ENCODE results near the gene ROGDI.
"Not testable (repeated sequence)": the region's sequence is repeated elsewhere in the genome, so short reads cannot be mapped to it uniquely, and the experiment has no call there.

ROGDI gene

DNA sequence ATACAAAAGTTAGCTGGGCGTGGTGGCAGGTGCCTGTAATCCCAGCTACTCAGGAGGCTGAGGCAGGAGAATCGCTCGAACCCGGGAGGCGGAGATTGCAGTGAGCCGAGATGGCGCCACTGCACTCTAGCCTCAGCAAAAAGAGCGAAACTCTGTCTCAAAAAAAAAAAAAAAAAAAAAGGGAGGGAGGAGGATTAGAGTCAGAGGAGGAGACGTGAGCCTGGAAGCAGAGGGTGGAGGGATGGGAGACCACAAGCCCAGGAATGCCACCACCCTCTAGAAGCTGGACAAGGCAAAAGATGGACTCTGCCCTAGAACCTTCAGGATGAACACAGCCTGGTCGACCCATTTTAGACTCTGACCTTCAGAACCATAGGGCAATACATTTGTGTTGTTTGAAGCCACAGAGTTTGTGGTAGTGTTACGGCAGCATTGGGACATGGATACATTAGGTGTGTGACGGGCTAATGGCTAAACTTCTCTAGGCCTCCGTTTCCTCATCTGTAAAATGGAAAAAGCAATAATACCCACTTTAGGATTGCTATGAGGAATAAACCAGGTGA lies 9.4 kb downstream of the ROGDI start:
- DNase-seq (ENCODE audit: low read depth in 1 of 2, low spot score in 1 of 2), result no peak

DNA sequence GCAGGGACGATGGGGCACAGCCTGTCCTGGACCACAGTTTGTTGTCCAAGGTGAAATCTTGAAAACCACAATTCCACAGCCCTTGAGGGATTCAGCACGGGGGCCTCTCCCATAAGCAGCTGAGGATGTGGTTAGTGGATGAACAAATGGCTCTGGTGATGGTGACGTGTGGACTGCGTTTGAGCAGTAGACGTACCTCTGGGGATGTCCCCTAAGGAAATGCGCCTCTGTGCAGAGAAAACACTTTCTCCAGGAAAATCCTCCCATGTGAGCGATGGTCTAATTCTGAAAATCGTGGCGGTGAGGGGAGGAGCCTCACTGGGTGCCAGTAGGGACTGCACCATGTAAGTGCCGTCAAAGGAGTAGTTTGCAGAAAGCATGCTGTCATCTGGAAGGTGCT lies 11.6 kb downstream of the ROGDI start:
- no peak for DNase-seq (ENCODE audit: low read depth in 1 of 2, low spot score in 1 of 2)

DNA sequence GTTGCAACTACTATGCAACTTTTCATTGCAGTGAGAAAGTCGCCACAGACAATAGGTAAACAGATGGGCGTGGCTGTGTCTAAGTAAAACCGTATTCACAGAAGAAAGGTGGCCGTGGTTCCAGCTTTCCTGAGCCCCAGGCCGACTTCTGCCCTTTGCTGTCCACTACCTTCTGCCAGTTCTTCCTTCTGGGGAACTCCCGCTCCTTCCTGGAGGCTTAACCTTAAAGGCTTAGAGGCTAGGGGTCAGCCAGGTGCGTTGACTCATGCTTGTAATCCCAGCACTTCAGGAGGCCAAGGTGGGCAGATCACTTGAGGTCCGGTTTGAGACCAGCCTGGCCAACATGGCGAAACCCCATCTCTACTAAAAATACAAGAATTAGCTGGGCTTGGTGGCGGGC lies 12.2 kb downstream of the ROGDI start:
- DNase-seq (ENCODE audit: low read depth in 1 of 2, low spot score in 1 of 2), result no peak

DNA sequence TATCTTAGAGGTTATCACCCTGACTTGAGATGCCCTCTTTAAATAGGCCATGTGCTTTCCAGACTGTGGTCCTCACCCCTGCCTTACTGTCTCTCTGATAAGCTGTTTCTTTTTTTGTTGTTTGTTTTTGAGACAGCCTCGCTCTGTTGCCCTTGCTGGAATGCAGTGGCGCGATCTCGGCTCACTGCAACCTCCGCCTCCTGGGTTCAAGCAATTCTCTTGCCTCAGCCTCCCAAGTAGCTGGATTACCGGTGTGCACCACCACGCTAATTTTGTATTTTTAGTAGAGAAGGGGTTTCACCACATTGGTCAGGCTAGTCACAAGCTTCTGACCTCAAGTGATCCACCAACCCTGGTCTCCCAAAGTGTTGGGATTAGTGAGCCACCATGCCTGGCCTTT lies 13.5 kb downstream of the ROGDI start:
- DNase-seq (ENCODE audit: low read depth in 1 of 2, low spot score in 1 of 2), result no peak

DNA sequence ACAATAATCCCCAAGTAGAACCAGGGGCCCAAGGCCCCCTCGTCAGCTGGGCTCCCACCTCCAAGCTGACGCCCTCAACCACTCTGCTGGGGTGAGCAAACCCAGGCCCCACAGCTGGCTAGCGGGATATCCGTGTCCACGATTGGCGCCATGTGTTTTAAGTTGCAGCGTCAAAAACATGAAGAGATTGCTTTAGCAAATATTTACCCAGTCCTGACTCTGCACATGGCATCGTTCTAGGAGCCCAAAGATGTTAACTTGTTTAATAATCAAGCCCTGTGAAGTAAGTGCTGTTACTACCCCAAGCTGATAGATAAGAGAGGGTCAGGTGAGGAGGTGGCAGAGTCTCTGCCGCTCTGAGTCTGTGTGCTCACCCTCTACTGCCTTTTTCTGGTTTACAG lies 13.9 kb downstream of the ROGDI start:
- DNase-seq (ENCODE audit: low read depth in 1 of 2, low spot score in 1 of 2), result no peak

DNA sequence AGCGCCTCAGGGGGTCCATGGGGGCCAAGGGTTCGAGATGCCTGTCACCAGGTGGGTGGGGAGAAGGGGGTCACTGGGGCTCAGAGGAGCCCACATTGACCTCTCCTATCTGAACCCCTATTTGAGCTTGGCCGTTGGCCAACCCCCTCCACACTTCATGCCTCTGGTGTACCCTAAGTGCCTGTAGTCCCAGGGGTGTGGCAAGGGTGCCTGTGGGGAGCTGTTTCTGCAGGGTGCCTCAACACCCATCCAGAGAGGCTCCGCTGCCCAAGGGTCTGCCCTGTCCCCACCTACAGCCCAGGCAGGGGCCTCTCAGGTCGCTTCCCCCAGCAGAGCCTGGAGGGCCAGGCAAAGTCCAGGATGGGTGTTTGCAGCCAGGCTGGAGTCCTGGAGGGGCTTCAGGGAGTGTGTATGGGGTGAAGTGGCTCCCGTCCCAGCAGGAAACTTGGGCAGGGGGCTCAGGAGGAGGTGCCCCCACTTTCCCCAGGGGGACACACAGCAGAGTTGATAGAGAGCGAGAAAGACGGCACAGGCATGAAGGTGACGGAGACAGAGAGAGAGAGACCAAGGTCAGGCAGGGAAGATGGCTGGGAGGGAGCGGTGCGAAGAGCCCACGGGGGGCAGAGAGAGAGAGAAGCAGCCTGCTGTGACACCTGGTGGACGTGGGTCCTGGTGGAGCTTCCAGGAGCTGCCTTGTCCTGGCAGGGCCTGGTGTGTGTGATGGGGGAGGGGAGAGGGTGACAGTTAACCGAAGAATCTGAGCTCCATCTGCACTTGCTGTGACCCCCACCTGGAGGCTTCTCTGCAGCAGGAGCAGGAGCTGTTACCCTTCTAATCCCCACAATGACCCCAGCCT lies 14.6 kb downstream of the ROGDI start, which contains the start of gene SEPTIN12:
TSS of gene SEPTIN12 (minus strand) at position 719 of the 856 bp plus-strand sequence. CDS start at position 19, 700 bp downstream.
- DNase-seq (ENCODE audit: low read depth in 1 of 2, low spot score in 1 of 2), result no peak

DNA sequence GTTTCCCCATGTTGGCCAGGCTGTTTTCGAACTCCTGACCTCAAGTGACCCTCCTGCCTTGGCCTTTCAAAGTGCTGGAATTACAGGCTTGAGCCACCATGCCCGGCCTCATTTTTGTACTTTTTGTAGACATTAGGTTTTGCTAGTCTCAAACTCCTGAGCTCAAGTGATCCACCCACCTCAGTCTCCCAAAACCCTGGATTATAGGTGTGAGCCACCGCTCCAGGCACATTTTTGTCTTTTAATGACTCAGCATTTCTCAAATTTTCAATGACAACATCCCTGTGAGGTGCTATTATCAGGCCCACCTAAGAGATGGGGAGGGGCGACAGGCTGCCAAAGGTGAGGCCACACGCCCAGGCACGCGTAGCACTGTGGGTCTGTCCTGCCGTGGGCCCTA lies 15.4 kb downstream of the ROGDI start:
- no peak for DNase-seq (ENCODE audit: low read depth in 1 of 2, low spot score in 1 of 2)

DNA sequence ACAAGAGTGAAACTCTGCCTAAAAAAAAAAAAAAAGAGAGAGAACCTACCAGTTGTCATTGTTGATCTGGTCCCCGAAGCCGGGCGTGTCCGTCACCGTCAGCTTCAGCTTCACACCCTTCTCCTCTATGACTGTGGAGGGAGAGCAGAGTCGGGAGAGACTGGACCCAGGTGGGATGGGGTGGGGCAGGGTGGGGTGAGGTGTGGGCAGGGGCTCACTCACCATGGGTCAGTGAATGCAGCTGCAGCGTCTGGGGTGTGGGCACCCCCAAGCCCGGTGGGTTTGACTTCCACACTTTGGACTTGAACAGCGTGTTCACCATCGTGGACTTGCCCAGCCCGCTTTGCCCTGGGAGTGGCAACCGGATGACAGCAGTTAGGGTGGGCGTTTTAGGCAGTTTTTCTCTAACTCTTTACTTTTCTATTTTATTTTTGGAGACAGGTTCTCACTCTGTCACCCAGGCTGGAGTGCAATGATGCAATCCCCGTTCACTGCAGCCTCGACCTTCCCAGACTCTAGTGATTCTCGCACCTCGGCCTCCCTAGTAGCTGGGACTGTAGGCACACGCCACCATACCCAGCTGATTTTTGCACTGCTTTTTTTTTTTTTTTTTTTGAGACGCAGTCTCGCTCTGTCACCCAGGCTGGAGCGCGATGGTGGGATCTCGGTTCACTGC lies 16.5 kb downstream of the ROGDI start:
- no peak for DNase-seq (ENCODE audit: low read depth in 1 of 2, low spot score in 1 of 2)

DNA sequence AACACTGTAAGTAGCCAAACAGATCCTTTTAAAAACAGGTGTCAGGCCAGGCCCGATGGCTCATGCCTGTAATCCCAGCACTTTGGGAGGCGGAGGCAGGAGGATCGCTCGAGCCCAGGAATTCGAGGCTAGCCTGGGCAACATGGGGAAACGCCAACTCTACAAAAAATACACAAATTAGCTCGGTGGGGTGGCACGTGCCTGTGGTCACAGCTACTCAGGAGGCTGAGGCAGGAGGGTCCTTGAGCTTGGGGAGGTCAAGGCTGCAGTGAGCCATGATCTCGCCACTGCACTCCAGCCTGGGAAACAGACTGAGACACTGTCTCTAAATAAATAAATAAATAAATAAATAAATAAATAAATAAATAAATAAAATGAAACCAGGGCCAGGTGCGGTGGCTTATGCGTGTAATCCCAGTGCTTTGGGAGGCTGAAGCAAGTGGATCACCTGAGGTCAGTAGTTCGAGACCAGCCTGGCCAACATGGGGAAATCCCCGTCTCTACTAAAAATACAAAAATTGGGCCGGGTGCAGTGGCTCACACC lies 17.9 kb downstream of the ROGDI start:
- DNase-seq (ENCODE audit: low read depth in 1 of 2, low spot score in 1 of 2), result not testable (repeated sequence)

DNA sequence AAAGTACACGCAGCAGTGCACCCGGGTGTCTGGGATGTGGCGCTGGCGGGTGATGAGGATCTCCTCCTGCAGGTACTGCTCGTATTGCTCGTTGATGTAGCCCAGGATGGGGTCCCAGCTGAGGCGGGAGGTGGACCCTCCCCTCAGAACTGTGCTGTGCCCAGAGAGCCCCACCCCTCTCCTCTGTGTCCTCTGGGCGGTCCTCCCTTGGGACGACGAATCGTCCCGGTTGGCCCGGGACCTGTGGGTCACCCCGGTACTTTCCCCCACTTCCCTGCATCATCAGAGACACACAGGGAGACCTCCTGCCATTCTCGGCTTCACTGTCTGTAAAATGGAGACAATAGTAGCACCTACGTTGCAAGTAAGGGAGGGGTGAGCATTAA lies 18.5 kb downstream of the ROGDI start:
- no peak for DNase-seq (ENCODE audit: low read depth in 1 of 2, low spot score in 1 of 2)

DNA sequence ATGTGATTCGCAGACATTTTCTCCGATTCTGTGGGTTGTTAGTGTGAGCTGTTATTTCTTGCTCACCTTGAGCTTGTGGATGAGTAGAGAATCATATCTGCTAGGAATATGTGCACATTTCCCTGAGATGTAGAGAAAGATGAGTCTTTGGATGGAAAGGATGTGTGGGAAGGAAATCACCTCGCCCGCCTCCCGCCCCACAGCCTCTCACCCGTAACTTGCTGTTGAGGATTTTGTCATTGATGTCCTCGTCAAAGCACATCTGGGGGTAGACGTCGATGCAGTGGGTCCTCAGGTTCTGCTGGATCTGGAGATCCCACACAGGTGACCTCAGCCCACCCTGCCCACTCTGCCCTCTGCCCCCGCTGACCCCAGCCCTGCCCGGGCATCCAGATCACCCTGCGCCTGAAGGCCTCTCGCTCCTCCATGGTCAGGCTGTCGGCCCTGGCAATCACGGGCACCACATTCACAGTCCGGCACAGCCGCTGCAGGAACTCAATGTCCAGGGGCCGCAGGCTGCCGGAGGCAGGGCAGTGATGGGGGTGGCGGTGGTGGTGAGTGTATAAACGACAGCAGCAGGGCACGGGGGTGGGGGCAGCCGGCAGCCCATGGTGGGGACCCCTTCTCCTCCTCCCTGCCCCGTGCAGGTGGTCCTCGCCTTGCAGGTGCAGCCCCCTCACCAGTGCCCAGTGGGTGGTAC lies 19.0 kb downstream of the ROGDI start:
- DNase-seq (ENCODE audit: low read depth in 1 of 2, low spot score in 1 of 2), result no peak

DNA sequence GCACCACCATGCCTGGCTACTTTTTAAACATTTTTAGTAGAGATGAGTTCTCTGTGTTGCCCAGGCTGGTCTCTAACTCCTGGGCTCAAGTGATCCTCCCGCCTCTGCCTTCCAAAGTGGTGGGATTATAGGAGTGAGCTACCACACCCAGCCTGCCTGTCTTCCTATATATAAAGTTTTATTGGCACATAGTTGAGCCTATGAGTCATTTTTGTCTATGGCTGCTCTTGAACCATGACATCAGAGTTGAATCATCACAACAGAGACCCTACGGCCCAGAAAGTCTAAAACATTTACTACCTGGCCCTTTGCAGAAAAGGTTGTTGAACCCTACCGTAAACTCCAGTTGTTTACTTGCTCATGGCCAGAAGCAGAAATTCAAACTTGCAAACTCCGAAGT lies 22.2 kb downstream of the ROGDI start:
- DNase-seq (ENCODE audit: low read depth in 1 of 2, low spot score in 1 of 2), result no peak

DNA sequence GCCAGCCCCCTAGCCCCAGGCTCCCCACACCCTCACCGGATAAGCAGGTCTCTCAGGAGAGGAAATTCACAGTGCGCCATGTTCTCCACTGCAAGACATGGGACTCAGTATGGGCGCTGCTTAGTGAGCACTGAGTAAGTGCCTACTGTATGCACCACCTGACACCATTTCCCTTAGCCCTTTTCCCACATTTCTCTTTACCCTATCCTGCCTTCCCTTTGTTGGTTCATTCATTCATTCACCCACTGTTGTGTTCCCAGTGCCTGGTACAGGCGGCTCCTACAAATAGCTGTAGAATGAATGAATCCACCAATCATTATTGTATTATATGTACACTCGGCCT lies 24.4 kb downstream of the ROGDI start:
- no peak for DNase-seq (ENCODE audit: low read depth in 1 of 2, low spot score in 1 of 2)

DNA sequence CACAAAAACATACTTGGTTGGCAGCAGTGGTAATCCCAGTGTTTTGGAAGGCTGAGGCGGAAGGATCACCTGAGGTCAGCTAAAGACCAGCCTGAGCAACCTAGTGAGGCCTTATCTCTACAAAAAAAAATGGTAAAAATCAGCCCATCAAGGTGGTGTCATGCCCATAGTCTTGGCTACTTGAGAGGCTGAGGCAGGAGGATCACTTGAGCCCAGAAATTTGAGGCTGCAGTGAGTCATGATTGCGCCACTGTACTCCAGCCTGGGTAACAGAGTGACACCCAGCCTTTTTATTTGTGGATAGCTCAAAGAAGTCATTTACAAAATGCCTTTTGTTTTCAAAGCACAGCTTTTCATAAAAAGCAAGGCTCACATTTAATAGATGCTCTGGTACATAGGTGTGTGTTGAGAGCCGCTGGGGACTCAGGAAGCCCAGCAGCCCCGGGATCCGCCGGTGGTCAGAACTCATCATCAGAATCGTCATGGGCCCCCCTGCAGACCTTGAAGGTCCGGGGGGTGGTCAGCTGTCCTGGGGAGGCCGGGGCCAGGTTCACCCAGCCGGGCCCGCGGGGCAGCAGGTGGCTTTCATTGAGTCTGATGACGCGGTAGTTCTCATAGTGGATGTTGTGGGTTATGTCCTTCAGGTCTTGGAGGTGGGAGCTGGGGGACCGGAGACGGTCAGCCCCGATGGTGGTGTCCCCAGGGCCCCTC lies 24.9 kb downstream of the ROGDI start:
- no peak for DNase-seq (ENCODE audit: low read depth in 1 of 2, low spot score in 1 of 2)

DNA sequence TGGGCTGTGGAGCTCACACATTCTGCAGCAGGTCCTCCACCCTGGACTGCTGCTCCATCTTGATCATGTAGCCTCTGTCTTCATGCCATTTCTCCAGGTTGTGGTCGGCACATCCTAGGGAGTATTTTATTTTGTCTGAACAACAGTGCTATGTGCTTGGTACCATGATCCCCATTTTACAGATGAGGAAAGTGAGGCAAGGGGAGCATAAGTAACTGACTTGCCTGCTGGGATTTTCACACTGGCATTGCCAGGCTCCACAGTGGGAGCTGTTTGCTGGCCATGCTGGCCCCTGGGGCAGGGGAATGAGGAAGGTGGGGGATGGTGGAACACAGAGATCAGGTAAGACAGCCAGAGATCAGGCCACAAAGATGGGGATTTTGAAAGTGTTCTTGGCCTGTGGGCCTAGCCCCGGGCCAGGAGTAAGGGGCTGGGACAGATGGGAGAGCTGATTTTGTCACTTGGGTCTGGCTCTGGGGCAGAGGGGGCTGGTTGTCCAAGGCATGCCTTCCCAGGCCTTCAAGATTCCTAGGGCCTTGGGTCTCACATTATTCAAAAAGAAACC lies 26.2 kb downstream of the ROGDI start:
- no peak for DNase-seq (ENCODE audit: low read depth in 1 of 2, low spot score in 1 of 2)

DNA sequence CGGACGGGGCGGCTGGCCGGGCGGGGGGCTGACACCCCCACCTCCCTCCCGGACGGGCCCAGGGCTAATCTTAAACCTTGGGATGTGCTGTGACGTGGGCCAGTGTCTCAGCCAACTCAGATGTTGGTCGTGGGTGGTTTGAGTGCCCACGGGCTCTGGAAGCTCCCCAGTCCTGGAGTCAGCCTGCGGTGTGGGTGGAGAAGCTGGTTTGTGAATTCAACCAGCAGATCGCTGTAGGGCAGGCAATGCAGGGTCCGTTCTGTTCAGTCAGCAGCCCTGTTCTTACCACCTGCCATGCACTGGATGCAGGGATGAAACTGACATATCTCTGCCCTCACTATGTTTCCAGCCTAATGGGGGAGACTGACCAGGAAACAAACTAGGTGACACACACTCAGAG lies 27.4 kb downstream of the ROGDI start:
- DNase-seq (ENCODE audit: low read depth in 1 of 2, low spot score in 1 of 2), result no peak

DNA sequence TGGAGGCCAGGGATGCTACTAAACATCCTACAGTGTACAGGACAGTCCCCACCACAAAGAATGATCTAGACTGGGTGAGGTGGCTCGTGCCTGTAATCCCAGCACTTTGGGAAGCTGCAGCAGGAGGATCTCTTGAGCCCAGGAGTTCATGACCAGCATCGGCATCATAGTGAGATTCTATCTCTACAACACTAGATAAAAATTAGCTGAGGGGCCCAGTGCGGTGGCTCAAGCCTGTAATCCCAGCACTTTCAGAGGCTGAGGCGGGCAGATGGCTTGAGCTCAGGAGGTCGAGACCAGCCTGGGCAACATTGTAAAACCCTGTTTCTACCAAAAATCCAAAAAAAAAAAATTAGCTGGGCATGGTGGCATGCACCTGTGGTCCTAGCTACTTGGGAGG lies 30.1 kb downstream of the ROGDI start:
- DNase-seq (ENCODE audit: low read depth in 1 of 2, low spot score in 1 of 2), result no peak

DNA sequence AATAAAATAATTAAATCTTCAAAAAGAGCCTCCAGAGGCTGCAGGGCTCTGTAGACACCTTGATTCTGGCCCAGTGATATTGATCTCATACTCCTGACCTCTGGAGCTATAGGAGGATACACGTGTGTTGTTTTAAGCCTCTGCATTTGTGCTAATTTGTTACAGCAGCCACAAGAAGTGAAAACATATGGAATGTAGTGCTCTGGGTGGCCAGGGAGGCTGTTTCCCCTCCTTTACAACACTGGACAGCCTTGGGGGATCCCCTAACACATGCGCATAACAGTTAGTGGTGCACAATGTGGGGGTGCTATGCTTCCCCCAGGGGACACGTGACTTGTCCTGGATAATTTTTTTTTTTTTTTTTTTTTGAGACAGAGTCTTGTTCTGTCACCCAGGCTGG lies 30.8 kb downstream of the ROGDI start:
- no peak for DNase-seq (ENCODE audit: low read depth in 1 of 2, low spot score in 1 of 2)

DNA sequence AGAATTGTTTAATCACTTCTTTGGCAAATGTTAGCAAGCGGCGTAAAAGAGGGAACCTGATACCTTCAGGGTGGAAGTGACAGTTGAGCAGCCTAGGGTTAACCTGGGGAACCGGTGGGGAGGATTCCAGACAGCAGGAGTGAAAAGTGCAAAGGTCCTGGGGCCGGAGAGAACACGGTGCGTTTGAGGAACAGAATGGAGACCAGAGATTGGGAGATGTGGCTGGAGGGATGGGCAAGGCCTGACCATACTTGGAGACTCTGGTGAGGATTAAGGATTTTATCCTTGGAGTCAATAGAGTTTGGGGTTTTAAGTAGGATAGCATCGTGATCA lies 33.2 kb downstream of the ROGDI start:
- DNase-seq (ENCODE audit: low read depth in 1 of 2, low spot score in 1 of 2), result no peak

DNA sequence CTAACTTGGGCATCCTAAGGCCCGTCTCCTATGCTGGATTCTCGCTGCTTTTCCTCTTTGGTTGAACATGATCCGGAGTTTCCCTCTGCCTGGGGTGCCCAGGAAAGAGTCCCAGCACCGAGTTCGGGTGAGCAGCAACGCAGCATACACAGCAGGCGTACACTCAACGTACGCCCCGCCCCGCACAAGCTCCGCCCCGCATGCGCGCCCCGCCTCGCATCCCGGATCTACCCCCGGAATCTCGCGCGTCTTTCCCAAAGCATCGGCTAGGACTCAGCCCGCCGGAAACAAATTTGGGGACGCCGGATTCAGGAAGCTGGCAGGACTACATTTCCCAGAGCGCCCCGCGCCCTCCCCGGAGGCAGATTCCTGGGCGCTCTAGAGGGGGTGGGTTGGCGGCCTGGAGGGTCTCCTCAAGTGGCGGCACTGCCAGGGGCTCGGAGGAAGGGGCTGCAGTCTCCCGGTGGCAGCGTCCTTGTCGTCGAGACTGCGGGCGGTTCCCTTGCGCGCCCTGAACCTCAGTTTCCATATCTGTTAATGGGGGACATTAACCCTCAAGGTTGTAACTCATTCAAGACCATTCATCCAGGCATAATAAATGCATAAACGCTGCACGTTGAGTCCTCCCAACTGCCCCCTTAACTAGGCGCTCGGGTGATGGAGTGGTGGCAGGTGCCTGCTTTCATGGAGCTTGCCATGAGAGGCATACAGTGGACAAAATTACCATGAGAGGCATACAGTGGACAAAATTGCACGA lies 33.7 kb downstream of the ROGDI start:
- peak; percentile 70 to 84 for DNase-seq (ENCODE audit: low read depth in 1 of 2, low spot score in 1 of 2)
